Measurements from ENCODE around the gene NRG2. TPM values are rescaled to one million over a fixed set of nuclear protein-coding genes. Genes with fewer than 3 reads are reported as not detected.

Gene NRG2
- polyA plus RNA-seq, 3 donors, result 2.0 to 4.8 (median 3.1) TPM

GRCh38 chr5:139960723-139961383 lies 82.2 kb downstream of the NRG2 start:
- H3K27ac ChIP-seq (ENCODE audit: low read depth, low read length), result no peak overlapping the region
- 78 to 84% (median 84%) methylated on average over 9 of the region's 9 CpGs for WGBS, 3 donors

- WGBS, 3 donors, result 76 to 86% (median 78%) methylated on average over 4 of the region's 4 CpGs
- H3K27ac ChIP-seq (ENCODE audit: low read depth, low read length), result no peak overlapping the region
Observed at GRCh38 chr5:139958432-139959148, 84.5 kb downstream of the NRG2 start.

DNA sequence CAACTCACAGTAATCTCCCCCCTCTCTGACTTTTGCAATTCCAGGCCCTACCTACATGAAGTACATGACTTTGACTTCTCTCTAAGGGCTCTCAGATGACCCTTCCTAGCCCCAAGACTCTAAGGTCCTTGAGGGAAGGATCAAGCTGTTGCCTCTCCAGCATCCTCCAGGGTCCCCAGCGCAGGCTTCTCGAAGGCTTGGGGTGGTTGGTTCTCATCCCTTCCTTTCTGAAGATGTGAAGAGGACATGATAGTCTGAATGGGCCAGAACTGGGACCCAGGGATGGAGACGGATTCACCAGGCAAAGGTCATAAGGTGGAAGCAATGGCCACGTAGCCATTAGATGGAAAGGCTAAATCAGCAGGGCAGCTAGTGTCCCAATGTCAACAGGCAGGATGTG lies 86.8 kb downstream of the NRG2 start:
- WGBS, 3 donors, result 90 to 93% (median 92%) methylated on average over 4 of the region's 4 CpGs
- no peak overlapping the region for H3K27ac ChIP-seq (ENCODE audit: low read depth, low read length)

DNA sequence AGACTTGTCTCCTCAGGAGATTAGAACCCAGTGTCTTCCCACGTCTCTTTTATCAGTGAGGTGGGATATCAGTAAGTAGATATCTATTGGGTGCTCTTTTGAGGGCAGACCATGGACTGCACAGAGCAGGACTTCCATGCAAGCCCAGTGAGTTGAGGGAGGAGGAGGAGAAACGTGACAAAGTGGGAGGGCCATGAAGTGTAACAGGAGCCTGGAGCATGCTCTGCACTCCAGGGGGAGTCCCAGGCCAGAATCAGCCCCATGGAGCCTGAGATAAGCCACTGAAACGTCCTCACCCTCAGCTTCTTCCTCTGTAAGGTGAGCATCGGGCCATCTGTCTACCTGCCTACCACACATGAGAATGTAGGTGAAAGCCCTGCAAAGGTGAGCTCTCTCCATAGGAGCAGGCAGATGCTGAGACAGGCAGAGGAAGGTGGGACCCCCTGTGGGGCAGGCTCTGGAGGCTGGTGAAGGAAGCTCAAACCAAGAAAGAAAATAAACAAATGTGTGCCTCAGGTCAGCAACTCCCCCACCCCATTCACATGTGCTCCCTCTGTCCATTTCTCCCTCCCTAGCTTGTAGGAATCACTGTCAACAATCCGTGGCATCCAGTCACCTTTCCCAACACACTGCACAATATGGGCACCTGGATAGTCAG lies 87.4 kb downstream of the NRG2 start:
- no peak overlapping the region for H3K27ac ChIP-seq (ENCODE audit: low read depth, low read length)

GRCh38 chr5:139955053-139955605 lies 88.0 kb downstream of the NRG2 start:
- H3K27ac ChIP-seq (ENCODE audit: low read depth, low read length), result no peak overlapping the region
- 84 to 95% (median 92%) methylated on average over 5 of the region's 5 CpGs for WGBS, 3 donors

More for the DNA sequence above, 87.4 kb downstream of the NRG2 start:
- WGBS, 3 donors, result 58 to 61% (median 59%) methylated on average over 5 of the region's 5 CpGs

GRCh38 chr5:139954462-139954861 lies 88.6 kb downstream of the NRG2 start:
- WGBS, 3 donors, result 69 to 84% (median 74%) methylated on average over 8 of the region's 8 CpGs
- H3K27ac ChIP-seq (ENCODE audit: low read depth, low read length), result no peak overlapping the region

DNA sequence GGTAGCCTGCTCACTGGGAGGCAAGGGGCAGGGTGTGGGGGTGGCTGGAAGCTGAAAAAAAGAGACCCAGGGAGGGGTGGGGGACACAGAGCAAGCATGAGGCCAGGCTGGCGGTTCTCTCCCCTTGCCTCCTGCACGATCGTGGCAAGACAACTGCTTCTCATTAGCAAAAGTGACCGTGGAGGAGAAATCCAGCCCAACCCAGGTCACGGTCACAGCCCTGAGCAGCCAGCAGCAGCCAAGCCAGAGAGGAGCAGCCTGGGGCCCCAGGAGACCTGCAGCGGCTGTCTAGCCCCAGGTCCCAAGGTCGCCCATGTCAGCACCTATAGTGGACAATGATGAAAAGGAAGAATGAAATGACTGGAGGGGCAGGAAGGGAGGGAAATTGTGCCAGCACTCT lies 89.1 kb downstream of the NRG2 start:
- H3K27ac ChIP-seq (ENCODE audit: low read depth, low read length), result no peak overlapping the region
- 62 to 76% (median 66%) methylated on average over 7 of the region's 7 CpGs for WGBS, 3 donors

GRCh38 chr5:139952574-139952973 lies 90.5 kb downstream of the NRG2 start:
- WGBS, 3 donors, result 87 to 95% (median 90%) methylated on average over 13 of the region's 13 CpGs
- H3K27ac ChIP-seq (ENCODE audit: low read depth, low read length), result no peak overlapping the region

DNA sequence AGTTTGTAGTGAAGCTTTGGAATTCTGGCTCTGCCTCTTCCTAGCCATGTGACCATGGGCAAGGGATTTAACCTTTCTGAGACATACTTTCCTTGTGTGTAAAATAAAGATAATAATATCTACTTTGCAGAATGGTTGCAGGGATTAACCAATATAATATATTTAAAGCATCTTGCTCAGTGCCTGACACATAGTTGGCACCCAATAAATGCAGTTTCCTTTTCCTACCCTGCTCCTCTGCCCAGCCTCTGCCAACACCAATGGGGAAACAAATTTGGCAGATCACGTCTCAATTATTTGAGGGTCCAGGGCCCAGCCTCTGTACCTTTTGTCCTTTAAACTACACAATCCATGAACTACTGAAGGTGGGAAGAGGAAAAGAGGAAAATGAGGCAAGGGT lies 91.1 kb downstream of the NRG2 start:
- WGBS, 3 donors, result 80 to 100% (median 89%) methylated on average over 1 of the region's 1 CpG
- H3K27ac ChIP-seq (ENCODE audit: low read depth, low read length), result no peak overlapping the region

DNA sequence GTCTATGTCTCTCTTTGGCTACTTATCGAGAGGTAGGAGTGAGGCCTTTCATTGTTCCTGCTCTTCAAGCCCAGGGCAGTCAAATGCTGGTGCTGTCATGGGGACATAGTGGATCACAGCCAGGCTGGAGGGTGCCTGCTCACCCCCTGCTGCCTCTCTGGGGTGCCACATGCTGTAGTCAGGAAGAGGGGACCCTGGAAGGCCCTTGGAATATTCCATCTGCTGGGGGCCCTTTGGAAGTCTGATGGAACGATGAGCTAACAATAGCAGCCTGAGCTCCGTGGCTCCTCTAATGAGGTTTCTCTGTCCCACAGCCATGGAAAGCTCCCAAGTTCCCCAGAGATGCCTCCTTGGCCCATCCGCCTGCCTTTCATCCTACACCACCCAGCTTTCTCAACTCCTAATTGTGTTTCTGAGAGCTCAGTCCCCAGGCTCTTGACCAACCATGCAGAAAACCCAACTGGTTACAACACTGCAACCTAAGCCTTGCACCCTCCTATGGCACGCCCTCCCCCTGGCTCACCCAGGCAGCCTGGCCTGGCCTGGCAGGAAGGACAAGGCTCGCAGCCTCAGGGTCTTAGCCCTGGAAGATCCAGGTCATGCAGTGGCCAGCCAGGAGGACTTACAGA lies 91.7 kb downstream of the NRG2 start:
- no peak overlapping the region for H3K27ac ChIP-seq (ENCODE audit: low read depth, low read length)
- 84 to 91% (median 86%) methylated on average over 6 of the region's 6 CpGs for WGBS, 3 donors

DNA sequence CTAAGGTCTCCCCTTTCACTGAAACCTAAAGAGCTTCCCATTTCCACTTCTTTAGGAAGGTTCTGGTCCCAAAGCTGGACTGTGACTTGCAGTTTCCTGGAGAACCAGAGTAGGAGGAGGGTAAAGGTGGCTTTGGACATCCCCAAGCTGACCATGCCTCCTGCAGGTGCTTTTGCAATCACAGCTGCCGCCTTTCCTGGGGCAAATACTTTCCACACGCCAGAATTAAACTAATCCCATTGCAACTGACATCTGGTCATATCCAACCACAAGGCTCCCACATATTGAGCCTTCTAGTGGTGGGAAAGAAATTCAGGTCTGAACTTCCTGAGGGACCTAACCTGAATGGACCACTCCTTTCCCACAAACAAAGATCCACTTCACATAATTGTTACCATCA lies 92.7 kb downstream of the NRG2 start:
- WGBS, 3 donors, result 77 to 97% (median 86%) methylated on average over 2 of the region's 2 CpGs
- H3K27ac ChIP-seq (ENCODE audit: low read depth, low read length), result no peak overlapping the region

- 55 to 88% (median 73%) methylated on average over 1 of the region's 1 CpG for WGBS, 3 donors
- no peak overlapping the region for H3K27ac ChIP-seq (ENCODE audit: low read depth, low read length)
Observed at GRCh38 chr5:139949710-139950109, 93.4 kb downstream of the NRG2 start.

GRCh38 chr5:139947727-139948126 lies 95.4 kb downstream of the NRG2 start:
- H3K27ac ChIP-seq (ENCODE audit: low read depth, low read length), result no peak overlapping the region

- 26 to 75% (median 29%) methylated on average over 1 of the region's 1 CpG for WGBS, 3 donors
- no peak overlapping the region for H3K27ac ChIP-seq (ENCODE audit: low read depth, low read length)
Observed at GRCh38 chr5:139946440-139946839, 96.7 kb downstream of the NRG2 start.

GRCh38 chr5:139946006-139946405 lies 97.1 kb downstream of the NRG2 start:
- 79 to 94% (median 81%) methylated on average over 3 of the region's 3 CpGs for WGBS, 3 donors
- H3K27ac ChIP-seq (ENCODE audit: low read depth, low read length), result no peak overlapping the region

DNA sequence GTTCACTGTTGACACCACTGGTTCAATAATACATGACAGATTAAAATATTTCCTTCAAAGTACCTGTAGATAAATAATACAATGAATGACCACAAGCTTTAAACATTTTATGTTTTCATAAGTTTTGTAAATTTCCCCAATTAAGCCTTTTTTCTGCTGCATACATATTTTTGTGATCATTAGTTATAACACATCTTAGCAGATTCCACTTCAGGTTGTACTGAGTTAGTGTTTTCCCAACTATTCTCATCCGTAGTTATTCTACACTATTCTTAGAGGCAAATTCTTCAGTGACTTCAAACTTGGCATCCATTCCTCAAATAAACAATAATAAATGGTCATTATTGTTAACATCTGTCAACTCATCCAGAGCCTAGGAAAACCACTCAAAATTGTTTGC lies 100.9 kb downstream of the NRG2 start:
- H3K27ac ChIP-seq (ENCODE audit: low read depth, low read length), result no peak overlapping the region
- WGBS, 3 donors, result 44 to 64% (median 54%) methylated on average over 1 of the region's 1 CpG

- 77 to 93% (median 79%) methylated on average over 2 of the region's 2 CpGs for WGBS, 3 donors
- H3K27ac ChIP-seq (ENCODE audit: low read depth, low read length), result no peak overlapping the region
Observed at GRCh38 chr5:139930406-139930805, 112.7 kb downstream of the NRG2 start.

- 81 to 89% (median 87%) methylated on average over 3 of the region's 3 CpGs for WGBS, 3 donors
- H3K27ac ChIP-seq (ENCODE audit: low read depth, low read length), result no peak overlapping the region
Observed at GRCh38 chr5:139926797-139927503, 116.1 kb downstream of the NRG2 start.
